KMS-11 (cell line): Measurements from ENCODE around the gene SPHK1.

ENCODE experiments used
- H2AFZ ChIP-seq: fragments of 200-600 bp; sonication (generic); 2 replicates; pipeline ENCODE4 v1.6.1; 2016; ENCODE audit warnings: antibody characterized with exemption, mixed run types, low read depth
- H3K27ac ChIP-seq: fragments of 200-600 bp; sonication (generic); 2 replicates; pipeline ENCODE4 v1.6.1; 2016; ENCODE audit warnings: mild to moderate bottlenecking, mixed run types
- H3K27me3 ChIP-seq: fragments of 200-600 bp; sonication (generic); 2 replicates; pipeline ENCODE4 v1.6.1; 2017; ENCODE audit warnings: mild to moderate bottlenecking, low read depth, mixed run types, moderate library complexity; ENCODE audit not compliant: insufficient read depth
- H3K36me3 ChIP-seq: fragments of 200-600 bp; sonication (generic); 2 replicates; pipeline ENCODE4 v1.6.1; 2017; ENCODE audit warnings: mild to moderate bottlenecking, mixed run types; ENCODE audit not compliant: insufficient read depth
- H3K4me1 ChIP-seq: fragments of 200-600 bp; sonication (generic); 2 replicates; pipeline ENCODE4 v1.6.1; 2016; ENCODE audit warnings: mild to moderate bottlenecking, low read depth, mixed run types; ENCODE audit not compliant: poor library complexity, severe bottlenecking
- H3K4me2 ChIP-seq: fragments of 200-600 bp; sonication (generic); 2 replicates; pipeline ENCODE4 v1.7.0; 2016; ENCODE audit warnings: mild to moderate bottlenecking, mixed run types
- H3K4me3 ChIP-seq: fragments of 200-600 bp; sonication (generic); IDR thresholded peaks from 2 replicates; pipeline ENCODE4 v1.6.1; 2017; ENCODE audit warnings: low read depth, low read length, mixed read lengths; ENCODE audit not compliant: insufficient read depth
- H3K79me2 ChIP-seq: fragments of 200-600 bp; sonication (generic); 2 replicates; pipeline ENCODE4 v1.6.1; 2016; ENCODE audit warnings: low read depth, mixed run types; ENCODE audit not compliant: insufficient read depth
- H3K9ac ChIP-seq: fragments of 200-600 bp; sonication (generic); 2 replicates; pipeline ENCODE4 v1.6.1; 2016; ENCODE audit warnings: mild to moderate bottlenecking, mixed run types
- H4K20me1 ChIP-seq: fragments of 200-600 bp; sonication (generic); 2 replicates; pipeline ENCODE4 v1.6.1; 2016; ENCODE audit warnings: mild to moderate bottlenecking, mixed run types; ENCODE audit not compliant: insufficient read depth
- TF ChIP-seq, protein P1 (sequence below): fragments of 200-600 bp; sonication (generic); conservative IDR thresholded peaks from 2 replicates; pipeline ENCODE4 v1.6.1; 2017; ENCODE audit warnings: low read depth, mild to moderate bottlenecking, antibody characterized with exemption, low read length, moderate library complexity, mixed read lengths

SPHK1 gene

DNA sequence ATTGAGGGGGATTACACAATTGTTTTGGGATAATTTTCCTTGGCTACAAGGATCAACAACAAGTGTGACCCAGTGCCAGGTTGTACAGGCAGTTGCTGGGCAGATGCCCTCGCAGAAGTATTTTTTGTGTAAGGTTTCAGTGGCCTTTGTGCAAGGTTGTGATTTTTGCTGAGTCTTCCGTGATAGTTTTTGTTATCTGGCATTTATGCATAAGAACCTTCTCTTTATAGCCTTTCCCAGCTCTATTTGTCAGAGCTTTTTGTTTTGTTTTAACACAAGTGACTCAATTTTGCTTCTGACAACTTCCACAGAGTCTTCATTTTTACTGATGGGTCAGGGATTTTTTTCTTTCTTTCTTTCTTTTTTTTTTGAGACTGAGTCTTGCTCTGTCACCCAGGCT, 23.9 kb upstream of the SPHK1 start:
- peaks cover 1% of the 10 kb centered on the region for H3K4me1 ChIP-seq
- no peak overlapping the region for H3K27ac ChIP-seq
- TF ChIP-seq, protein P1, sequence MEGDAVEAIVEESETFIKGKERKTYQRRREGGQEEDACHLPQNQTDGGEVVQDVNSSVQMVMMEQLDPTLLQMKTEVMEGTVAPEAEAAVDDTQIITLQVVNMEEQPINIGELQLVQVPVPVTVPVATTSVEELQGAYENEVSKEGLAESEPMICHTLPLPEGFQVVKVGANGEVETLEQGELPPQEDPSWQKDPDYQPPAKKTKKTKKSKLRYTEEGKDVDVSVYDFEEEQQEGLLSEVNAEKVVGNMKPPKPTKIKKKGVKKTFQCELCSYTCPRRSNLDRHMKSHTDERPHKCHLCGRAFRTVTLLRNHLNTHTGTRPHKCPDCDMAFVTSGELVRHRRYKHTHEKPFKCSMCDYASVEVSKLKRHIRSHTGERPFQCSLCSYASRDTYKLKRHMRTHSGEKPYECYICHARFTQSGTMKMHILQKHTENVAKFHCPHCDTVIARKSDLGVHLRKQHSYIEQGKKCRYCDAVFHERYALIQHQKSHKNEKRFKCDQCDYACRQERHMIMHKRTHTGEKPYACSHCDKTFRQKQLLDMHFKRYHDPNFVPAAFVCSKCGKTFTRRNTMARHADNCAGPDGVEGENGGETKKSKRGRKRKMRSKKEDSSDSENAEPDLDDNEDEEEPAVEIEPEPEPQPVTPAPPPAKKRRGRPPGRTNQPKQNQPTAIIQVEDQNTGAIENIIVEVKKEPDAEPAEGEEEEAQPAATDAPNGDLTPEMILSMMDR = no peak
- H2AFZ ChIP-seq = no peak overlapping the region
- no peak overlapping the region for H3K9ac ChIP-seq
- no peaks in the 10 kb centered on the region for H3K36me3 ChIP-seq
- H3K27me3 ChIP-seq = no peaks in the 10 kb centered on the region
- no peaks in the 10 kb centered on the region for H3K79me2 ChIP-seq
- H3K4me3 ChIP-seq = no peak overlapping the region
- no peak overlapping the region for H3K4me2 ChIP-seq
- H4K20me1 ChIP-seq = no peaks in the 10 kb centered on the region

DNA sequence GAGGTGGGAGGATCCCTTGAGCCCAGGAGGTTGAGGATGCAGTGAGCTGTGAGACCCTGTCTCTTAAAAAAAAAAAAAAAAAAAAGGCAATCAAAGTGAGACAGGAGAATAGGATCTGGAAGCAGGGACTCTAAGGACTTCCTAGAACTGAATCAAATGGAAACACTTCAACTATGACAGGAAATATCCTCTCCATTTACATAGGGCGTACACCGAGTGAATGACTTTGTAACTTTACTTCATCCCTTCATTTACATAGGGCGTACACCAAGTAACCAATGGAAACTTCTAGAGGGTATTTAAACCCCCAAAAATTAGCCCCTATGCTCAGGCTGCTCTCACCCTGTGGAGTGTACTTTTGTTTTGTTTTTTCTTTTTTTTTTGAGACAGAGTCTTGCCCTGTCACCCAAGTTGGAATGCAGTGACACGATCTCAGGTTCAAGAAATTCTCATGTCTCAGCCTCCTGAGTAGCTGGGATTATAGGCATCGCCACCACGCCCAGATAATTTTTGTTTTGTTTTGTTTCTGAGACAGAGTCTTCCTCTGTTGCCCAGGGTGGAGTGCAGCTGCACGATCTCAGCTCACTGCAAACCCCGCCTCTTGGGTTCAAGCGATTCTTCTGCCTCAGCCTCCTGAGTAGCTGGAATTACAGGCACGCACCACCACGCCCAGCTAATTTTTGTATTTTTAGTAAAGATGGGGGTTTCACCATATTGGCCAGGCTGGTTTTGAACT, 21.1 kb upstream of the SPHK1 start:
- TF ChIP-seq, protein P1 = no peak
- Histone ChIP-seq H3K36me3 (no peaks in the 10 kb centered on the region), H3K4me2 (no peak overlapping the region), H3K79me2 (no peaks in the 10 kb centered on the region), H3K27ac (no peak overlapping the region), H3K4me1 (no peaks in the 10 kb centered on the region), H2AFZ (no peak overlapping the region), H3K27me3 (no peaks in the 10 kb centered on the region), H3K4me3 (no peak overlapping the region), H4K20me1 (no peaks in the 10 kb centered on the region), H3K9ac (no peak overlapping the region)

DNA sequence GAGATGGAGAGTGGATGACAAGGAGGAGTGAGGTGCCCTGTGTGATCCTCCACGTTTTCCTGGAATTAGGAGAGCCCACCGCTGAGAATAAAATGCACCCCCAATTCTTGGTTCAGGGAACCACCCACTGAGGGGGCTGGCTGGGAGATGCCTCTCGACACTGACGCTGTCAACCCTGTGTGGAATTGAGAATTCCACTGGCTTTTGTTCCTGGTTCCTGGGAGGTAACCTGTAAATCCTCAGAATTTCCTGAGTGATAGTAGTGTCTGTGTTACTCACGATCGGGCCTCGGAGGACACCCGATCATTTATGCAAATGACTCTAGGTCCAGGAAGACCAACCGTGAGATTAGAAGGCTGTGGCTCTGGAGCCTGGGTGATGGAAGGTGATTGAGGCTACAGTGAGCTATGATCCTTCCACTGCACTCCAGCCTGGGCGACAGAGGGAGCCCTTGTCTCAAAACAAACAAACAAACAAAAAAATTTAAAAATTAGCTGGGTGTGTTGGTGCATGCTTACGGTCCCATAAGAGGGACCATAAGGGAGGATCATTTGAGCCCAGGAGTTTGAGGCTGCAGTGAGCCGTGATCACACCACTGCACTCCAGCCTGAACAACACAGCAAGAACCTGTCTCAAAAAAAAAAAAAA, 19.0 kb upstream of the SPHK1 start:
- H2AFZ ChIP-seq = no peak overlapping the region
- H4K20me1 ChIP-seq = no peaks in the 10 kb centered on the region
- H3K27ac ChIP-seq = no peak overlapping the region
- no peaks in the 10 kb centered on the region for H3K79me2 ChIP-seq
- H3K9ac ChIP-seq = no peak overlapping the region
- no peaks in the 10 kb centered on the region for H3K4me1 ChIP-seq
- H3K4me3 ChIP-seq = no peak overlapping the region
- H3K27me3 ChIP-seq = peaks cover 4% of the 10 kb centered on the region; the same call in 1 of the 2 replicates
- H3K36me3 ChIP-seq = no peaks in the 10 kb centered on the region
- TF ChIP-seq, protein P1 = no peak
- H3K4me2 ChIP-seq = no peak overlapping the region

DNA sequence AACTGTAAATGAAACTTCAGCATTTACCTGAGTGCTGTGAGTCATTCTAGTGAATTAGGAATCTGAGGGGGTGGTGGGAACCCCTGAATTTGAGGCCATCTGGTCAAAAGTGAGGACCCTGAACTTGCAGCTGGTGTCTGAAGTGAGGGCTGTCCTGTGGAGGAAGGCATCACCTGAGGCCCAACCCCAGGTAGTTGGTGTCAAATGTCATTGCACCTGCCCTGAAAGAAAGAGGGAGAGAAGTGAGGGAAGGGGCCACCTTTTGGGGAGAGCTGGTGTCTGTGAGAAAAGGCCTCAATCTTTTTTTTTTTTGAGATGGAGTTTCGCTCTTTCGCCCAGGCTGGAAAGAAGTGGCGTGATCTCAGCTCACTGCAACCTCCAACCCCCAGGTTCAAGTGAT, 18.2 kb upstream of the SPHK1 start:
- Histone ChIP-seq H3K36me3 (no peaks in the 10 kb centered on the region), H2AFZ (no peak overlapping the region), H3K4me3 (no peak overlapping the region), H3K79me2 (no peaks in the 10 kb centered on the region), H3K4me2 (no peak overlapping the region), H4K20me1 (no peaks in the 10 kb centered on the region), H3K4me1 (no peaks in the 10 kb centered on the region), H3K9ac (no peak overlapping the region), H3K27me3 (peaks cover 4% of the 10 kb centered on the region; the same call in 1 of the 2 replicates), H3K27ac (no peak overlapping the region)
- TF ChIP-seq, protein P1 = no peak
